K562 (cell line): ENCODE results near the gene GNAL. TPM values are rescaled to one million over a fixed set of nuclear protein-coding genes. Genes with fewer than 3 reads are reported as not detected.
A peak's percentile ranks its signal among the peaks of the same experiment; 100 is the strongest.

Experiments used
- ARID4B ChIP-seq: sonication (generic); formaldehyde crosslinking; IDR thresholded peaks from 2 replicates; pipeline ENCODE4 v1.8.0; 2022; ENCODE audit warnings: mild to moderate bottlenecking, missing genetic modification reagents
- E2F1 ChIP-seq: sonication (generic); formaldehyde crosslinking; IDR thresholded peaks from 2 replicates; pipeline ENCODE4 v1.8.1; 2023; ENCODE audit warnings: mild to moderate bottlenecking, missing genetic modification reagents, moderate library complexity
- GTF2B ChIP-seq: IDR thresholded peaks from 2 replicates; pipeline ENCODE4 v1.6.1; 2011; ENCODE audit not compliant: insufficient read length; ENCODE audit errors: extremely low read depth
- MEF2A ChIP-seq: IDR thresholded peaks from 2 replicates; pipeline ENCODE4 v1.6.1; 2011; ENCODE audit warnings: low read depth, mild to moderate bottlenecking, low read length, moderate library complexity; ENCODE audit not compliant: control insufficient read depth
- MEIS2 ChIP-seq: fragments of 450-650 bp; IDR thresholded peaks from 2 replicates; pipeline ENCODE4 v1.6.1; 2014; ENCODE audit warnings: mild to moderate bottlenecking; ENCODE audit not compliant: partially characterized antibody
- PKNOX1 ChIP-seq: fragments of 450-650 bp; IDR thresholded peaks from 2 replicates; pipeline ENCODE4 v1.6.1; 2016
- POLR2B ChIP-seq: fragments of 450-650 bp; IDR thresholded peaks from 2 replicates; pipeline ENCODE4 v1.6.1; 2018; ENCODE audit warnings: low read depth; ENCODE audit not compliant: partially characterized antibody
- PPARD ChIP-seq: fragments of 250-450 bp; sonication (Bioruptor Pico); IDR thresholded peaks from 2 replicates; pipeline ENCODE4 v1.8.0; 2022; ENCODE audit warnings: inconsistent platforms, mild to moderate bottlenecking, moderate library complexity
- STAT5A ChIP-seq: IDR thresholded peaks from 2 replicates; pipeline ENCODE4 v1.6.1; 2012; ENCODE audit warnings: low read length, inconsistent platforms, borderline replicate concordance
- TCF15 ChIP-seq: fragments of 250-450 bp; sonication (Bioruptor Pico); IDR thresholded peaks from 2 replicates; pipeline ENCODE4 v1.8.0; 2022; ENCODE audit warnings: moderate library complexity, mild to moderate bottlenecking, inconsistent platforms
- ZNF277 ChIP-seq: fragments of 250-450 bp; sonication (Bioruptor Pico); IDR thresholded peaks from 2 replicates; pipeline ENCODE4 v1.8.0; 2022; ENCODE audit warnings: inconsistent platforms, mild to moderate bottlenecking, moderate library complexity, borderline replicate concordance
- ZNF347 ChIP-seq: fragments of 450-650 bp; formaldehyde crosslinking; IDR thresholded peaks from 2 replicates; pipeline ENCODE4 v1.4.0; 2020; ENCODE audit warnings: low read depth, mild to moderate bottlenecking, moderate library complexity
- ZNF449 ChIP-seq: fragments of 250-450 bp; sonication (Bioruptor Pico); IDR thresholded peaks from 2 replicates; pipeline ENCODE4 v1.8.0; 2022; ENCODE audit warnings: moderate library complexity, mild to moderate bottlenecking, inconsistent platforms
- polyA plus RNA-seq, 8 experiments: library from polyadenylated mRNA; depleted of rRNA in 4 of 8; stranded (reverse) in 5 of 8; unstranded in 3 of 8; fragments of >200 nt; fragmentation: Nextera tagmentation in 2 of 8; fragmentation: Illumina TruSeq in 1 of 8; extraction: Ambion mirVana in 2 of 8; extraction: Trizol in 1 of 8; gene quantifications; 2 replicates each; pipeline versions ENCODE4 v1.2.1 to v1.2.3, GENCODE V29; 2011 to 2014; ENCODE audit warnings: inconsistent platforms in 1 of 8, missing spikeins in 1 of 8
- total RNA-seq, 7 experiments: library from RNA; depleted of rRNA in 6 of 7; stranded (reverse); fragments of >200 nt in 6 of 7; fragmentation: Illumina TruSeq in 2 of 7; extraction: Trizol in 2 of 7; gene quantifications; 2 replicates each; pipeline versions ENCODE4 v1.2.1 to v1.2.3, GENCODE V29; 2011 to 2021; ENCODE audit warnings: low replicate concordance in 1 of 7

GNAL gene
- total and polyA plus RNA-seq, 9 of the 15 experiments (the other 6 are each of a cell fraction or from before 2014, with no cell fraction given): under 0.01 to 0.10 (median 0.01) TPM; not detected in 5

GRCh38 chr18:11857177-11857887 lies 168.3 kb downstream of the GNAL start (continued):
- no peak for TF ChIP-seq E2F1 (CRISPR knock-in tag)
- no peak for TF ChIP-seq GTF2B
- TF ChIP-seq ZNF347 (CRISPR knock-in tag): no peak
- TF ChIP-seq TCF15 (CRISPR knock-in tag): no peak
- no peak for TF ChIP-seq STAT5A
- TF ChIP-seq MEF2A: no peak
- TF ChIP-seq ARID4B (CRISPR knock-in tag): no peak
- TF ChIP-seq PPARD (CRISPR knock-in tag): no peak
- TF ChIP-seq PKNOX1: peak; percentile 59
- TF ChIP-seq MEIS2: peak; percentile 77
- TF ChIP-seq POLR2B: no peak
- no peak for TF ChIP-seq ZNF449 (CRISPR knock-in tag)
- no peak for TF ChIP-seq ZNF277
